Activated CD8-positive, alpha-beta memory T cell treated with anti-CD3 and anti-CD28 coated beads, Interleukin-2, amount 10 ng/mL, durations not matched to agents 7 days and 5 days (primary cell): Measurements from ENCODE around the gene TSKU. TPM values are rescaled to one million over a fixed set of nuclear protein-coding genes. Genes with fewer than 3 reads are reported as not detected.

Source experiments
- ATAC-seq: fragments of 150-1000 bp; cut with Tn5 transposase; one replicate; pipeline ENCODE4 v1.10.0; 2021; ENCODE audit warnings: moderate library complexity
- CTCF ChIA-PET: fragments of 350-600 bp; sonication (Branson Sonifier 250); formaldehyde crosslinking; loops from one replicate; lab custom pipeline; 2021; ENCODE audit warnings: antibody characterized with exemption; lab: Charles Lee
- DNase-seq: peaks from one replicate; pipeline ENCODE4 v3.0.0-alpha.2; 2020
- H3K27ac Mint-ChIP-seq: one replicate; pipeline ENCODE4 v1.8.0; 2021; ENCODE audit warnings: mild to moderate bottlenecking, mixed read lengths
- H3K27me3 Mint-ChIP-seq: one replicate; pipeline ENCODE4 v1.8.0; 2021; ENCODE audit warnings: mixed read lengths
- H3K36me3 Mint-ChIP-seq: one replicate; pipeline ENCODE4 v1.8.0; 2021; ENCODE audit warnings: mild to moderate bottlenecking, mixed read lengths
- H3K4me1 Mint-ChIP-seq: one replicate; pipeline ENCODE4 v1.8.0; 2021; ENCODE audit warnings: mixed read lengths
- H3K4me3 Mint-ChIP-seq: one replicate; pipeline ENCODE4 v1.8.0; 2021; ENCODE audit warnings: mild to moderate bottlenecking, moderate library complexity, mixed read lengths
- H3K9me3 Mint-ChIP-seq: one replicate; pipeline ENCODE4 v1.8.0; 2022; ENCODE audit warnings: low read depth, mixed read lengths
- total RNA-seq, 2 experiments: library from RNA; stranded (reverse); gene quantifications; one replicate each; pipeline ENCODE4 v1.2.3, GENCODE V29; 2021

The TSKU gene
- total RNA-seq, 2 experiments from 2014 or later, result 0.35 to 1.5 TPM

DNA sequence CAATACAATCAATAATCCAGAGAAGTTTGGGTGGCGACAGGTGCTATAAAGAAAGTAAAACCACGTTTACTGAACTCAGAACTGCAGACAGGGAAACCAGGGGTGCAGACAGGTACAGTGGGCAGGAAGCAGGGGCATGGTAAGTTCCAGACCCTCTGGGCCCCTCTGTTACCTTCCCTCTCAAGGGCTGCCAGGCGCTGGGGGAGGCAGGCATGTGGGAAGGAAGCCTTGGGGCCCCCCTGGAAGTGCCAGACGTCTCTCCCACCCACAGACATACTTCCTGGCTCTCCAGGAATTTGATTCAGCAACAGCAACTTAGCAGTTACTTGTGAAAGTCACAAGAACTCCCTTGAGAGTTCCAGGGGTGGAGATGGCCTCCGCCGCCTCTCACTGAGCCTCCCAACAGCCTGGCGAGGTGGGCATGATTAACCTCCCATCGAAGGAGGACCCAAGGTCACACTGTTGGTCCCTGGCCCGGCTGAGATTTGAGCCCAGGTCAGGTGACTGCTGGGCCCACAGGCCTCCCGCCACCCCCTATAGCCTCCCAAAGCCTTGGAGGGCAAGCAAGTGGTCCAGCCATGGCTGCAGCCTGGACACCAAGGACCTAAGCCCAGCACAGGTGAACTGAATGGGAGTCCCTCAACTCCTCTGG lies 14.1 kb upstream of the TSKU start:
- ATAC-seq (no peak), DNase-seq (no peak)
- Mint-ChIP-seq H3K4me3 (peak overlapping the region; percentile 6), H3K4me1 (peaks cover 56% of the 10 kb centered on the region), H3K9me3 (no peaks in the 10 kb centered on the region), H3K27me3 (peaks cover 5% of the 10 kb centered on the region), H3K27ac (peak overlapping the region; percentile 71), H3K36me3 (no peaks in the 10 kb centered on the region)
- CTCF ChIA-PET, result interaction anchor here (1.1 to 2.1 kb wide), 2 partner anchors 33 to 47 kb away, joined by 3 to 5 read pairs; no protein-coding TSS in a partner anchor

- ATAC-seq (no peak), DNase-seq (no peak)
- Mint-ChIP-seq H3K4me1 (peaks cover 54% of the 10 kb centered on the region), H3K36me3 (no peaks in the 10 kb centered on the region), H3K27ac (peak overlapping the region; percentile 71), H3K27me3 (peaks cover 10% of the 10 kb centered on the region), H3K4me3 (no peak overlapping the region), H3K9me3 (no peaks in the 10 kb centered on the region)
- CTCF ChIA-PET, result interaction anchor here (1.0 to 2.1 kb wide), 6 partner anchors 12 to 158 kb away, joined by 3 to 5 read pairs (median 4); no protein-coding TSS in a partner anchor
Measured at GRCh38 chr11:76769645-76770586, 13.2 kb upstream of the TSKU start.

DNA sequence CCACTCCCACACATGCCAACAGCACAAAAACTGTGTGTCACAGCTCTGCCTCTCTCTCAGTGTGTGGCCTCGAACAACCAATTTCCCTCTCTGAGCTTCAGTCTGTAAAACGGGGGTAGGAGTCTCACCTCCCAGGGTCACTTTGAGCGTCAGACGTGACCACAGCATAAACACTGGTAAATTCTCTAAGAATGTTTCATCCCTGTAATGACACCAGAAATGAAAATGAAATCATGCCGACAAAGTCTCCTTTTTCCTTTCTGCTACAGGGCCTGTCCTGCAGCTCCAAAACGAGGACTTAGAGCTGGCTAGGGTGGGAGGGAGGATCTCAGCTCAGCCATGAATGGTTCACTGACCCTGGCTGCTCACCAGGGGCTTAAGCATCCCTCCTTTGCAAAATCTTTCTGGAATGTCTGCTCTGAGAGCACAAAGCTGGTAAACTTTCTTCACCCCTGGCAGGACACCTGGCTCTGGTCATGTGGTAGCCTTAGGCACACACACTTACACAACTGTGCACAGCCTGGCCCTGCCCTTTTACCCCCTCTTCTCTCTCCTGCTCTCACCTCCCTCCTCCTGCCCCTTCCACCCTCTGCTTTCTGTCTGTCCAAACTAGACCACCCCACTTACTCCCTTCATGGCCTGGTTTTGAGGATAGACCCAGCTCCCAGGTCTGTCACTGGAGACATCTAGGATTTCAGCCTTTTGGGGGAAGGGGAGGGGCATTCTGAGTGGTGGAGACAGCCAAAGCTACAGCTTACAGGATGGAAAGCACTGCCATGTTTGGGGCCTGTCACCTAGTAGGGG lies 12.3 kb upstream of the TSKU start:
- H3K4me3 Mint-ChIP-seq, result no peak overlapping the region
- ATAC-seq (peak; percentile 23), DNase-seq (peak; percentile 52)
- peaks cover 54% of the 10 kb centered on the region for H3K4me1 Mint-ChIP-seq
- H3K9me3 Mint-ChIP-seq, result no peaks in the 10 kb centered on the region
- no peaks in the 10 kb centered on the region for H3K36me3 Mint-ChIP-seq
- H3K27me3 Mint-ChIP-seq, result peaks cover 5% of the 10 kb centered on the region
- H3K27ac Mint-ChIP-seq, result peak overlapping the region; percentile 71
- CTCF ChIA-PET, result interaction anchor here (1.0 to 2.1 kb wide), 6 partner anchors 11 to 159 kb away, joined by 3 to 5 read pairs (median 4); no protein-coding TSS in a partner anchor

DNA sequence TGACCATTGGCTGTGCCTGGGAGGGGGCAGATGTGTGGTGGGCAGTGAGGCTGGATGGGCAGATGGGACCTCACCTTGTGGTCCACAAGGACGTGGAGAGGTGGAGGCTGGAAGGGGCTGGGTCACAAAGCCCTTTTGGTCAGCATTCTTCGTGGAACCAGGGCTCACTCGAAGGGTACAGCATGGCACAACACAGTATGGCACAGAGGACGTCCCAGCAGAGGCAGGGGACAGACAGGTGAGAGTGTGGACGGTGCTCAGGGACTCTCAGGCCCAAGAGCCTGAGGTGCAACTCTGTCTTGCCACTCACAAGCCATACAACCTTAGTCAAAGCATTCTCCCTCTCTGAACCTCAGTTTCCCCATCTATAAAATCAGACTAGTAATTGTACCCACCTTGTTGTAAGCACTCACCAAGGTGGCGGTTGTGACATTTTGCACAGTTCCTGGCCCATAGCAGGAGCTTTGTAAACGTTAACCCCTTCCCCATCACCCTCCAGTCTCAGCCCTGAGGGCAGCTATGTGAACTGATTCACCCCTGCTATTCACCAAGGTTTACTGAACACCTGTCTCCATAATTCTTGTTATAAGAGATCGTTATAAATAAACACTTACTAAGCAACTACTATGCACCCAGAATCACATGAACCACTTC lies 11.6 kb upstream of the TSKU start:
- peak overlapping the region; percentile 44 for H3K27ac Mint-ChIP-seq
- H3K4me1 Mint-ChIP-seq, result peaks cover 54% of the 10 kb centered on the region
- CTCF ChIA-PET, result interaction anchor here (0.9 to 2.1 kb wide), 4 partner anchors 27 to 160 kb away, joined by 3 to 5 read pairs (median 4); no protein-coding TSS in a partner anchor
- no peak for ATAC-seq
- H3K4me3 Mint-ChIP-seq, result no peak overlapping the region
- H3K9me3 Mint-ChIP-seq, result peaks cover 2% of the 10 kb centered on the region
- peaks cover 3% of the 10 kb centered on the region for H3K36me3 Mint-ChIP-seq
- H3K27me3 Mint-ChIP-seq, result peaks cover 9% of the 10 kb centered on the region
- DNase-seq, result no peak

- Mint-ChIP-seq H3K4me1 (peaks cover 50% of the 10 kb centered on the region), H3K4me3 (no peak overlapping the region)
Measured at GRCh38 chr11:76772100-76772782, 10.9 kb upstream of the TSKU start.

GRCh38 chr11:76772783-76773106 lies 10.4 kb upstream of the TSKU start:
- no peak for ATAC-seq
- Mint-ChIP-seq H3K36me3 (peaks cover 12% of the 10 kb centered on the region), H3K27ac (no peak overlapping the region), H3K4me1 (peaks cover 45% of the 10 kb centered on the region), H3K27me3 (peaks cover 21% of the 10 kb centered on the region), H3K9me3 (peaks cover 10% of the 10 kb centered on the region), H3K4me3 (no peak overlapping the region)
- CTCF ChIA-PET, result interaction anchor here (1.7 kb wide), 1 partner anchor 26 kb away, joined by 4 read pairs; no protein-coding TSS in a partner anchor
- DNase-seq, result no peak

More at GRCh38 chr11:76772100-76772782, 10.9 kb upstream of the TSKU start:
- ATAC-seq, result no peak
- no peak for DNase-seq
- CTCF ChIA-PET, result interaction anchor here (0.9 to 1.7 kb wide), 2 partner anchors 26 to 38 kb away, joined by 3 to 4 read pairs; no protein-coding TSS in a partner anchor
- H3K9me3 Mint-ChIP-seq, result peaks cover 9% of the 10 kb centered on the region
- H3K27ac Mint-ChIP-seq, result peak overlapping the region; percentile 44
- H3K36me3 Mint-ChIP-seq, result peaks cover 10% of the 10 kb centered on the region
- H3K27me3 Mint-ChIP-seq, result peaks cover 16% of the 10 kb centered on the region

- CTCF ChIA-PET, result no interaction called here
- peaks cover 10% of the 10 kb centered on the region for H3K9me3 Mint-ChIP-seq
- H3K4me3 Mint-ChIP-seq, result no peak overlapping the region
- peaks cover 33% of the 10 kb centered on the region for H3K4me1 Mint-ChIP-seq
- ATAC-seq (no peak), DNase-seq (no peak)
- H3K36me3 Mint-ChIP-seq, result peaks cover 12% of the 10 kb centered on the region
- H3K27me3 Mint-ChIP-seq, result peaks cover 33% of the 10 kb centered on the region
- H3K27ac Mint-ChIP-seq, result no peak overlapping the region
Measured at GRCh38 chr11:76773921-76774361, 9.2 kb upstream of the TSKU start.

- Mint-ChIP-seq H3K4me3 (no peak overlapping the region), H3K36me3 (peaks cover 12% of the 10 kb centered on the region), H3K27ac (no peak overlapping the region), H3K9me3 (peaks cover 10% of the 10 kb centered on the region), H3K27me3 (peaks cover 53% of the 10 kb centered on the region), H3K4me1 (peaks cover 7% of the 10 kb centered on the region)
- CTCF ChIA-PET, result no interaction called here
- ATAC-seq, result no peak
- DNase-seq, result no peak
Measured at GRCh38 chr11:76776472-76776871, 6.7 kb upstream of the TSKU start.

DNA sequence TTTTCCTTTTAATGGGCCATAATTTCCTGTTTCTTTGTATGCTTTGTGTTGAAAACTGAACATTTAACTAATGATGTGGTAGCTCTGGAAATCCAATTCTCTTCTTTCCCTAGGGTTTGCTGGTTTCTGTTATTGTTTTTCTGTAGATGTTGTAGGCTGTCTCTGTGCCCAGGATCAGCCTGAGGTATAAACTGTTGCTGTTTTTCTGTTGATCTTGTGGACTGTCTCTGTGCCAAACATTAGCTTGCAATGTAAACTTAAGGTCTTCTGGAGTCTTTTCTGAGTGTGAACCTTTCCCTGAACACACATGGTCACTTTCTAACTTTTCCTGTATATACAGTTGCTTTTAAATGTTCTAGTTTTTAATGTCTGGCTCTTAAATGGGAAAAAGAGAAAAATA lies 5.9 kb upstream of the TSKU start:
- H3K4me1 Mint-ChIP-seq, result peaks cover 6% of the 10 kb centered on the region
- H3K4me3 Mint-ChIP-seq, result no peak overlapping the region
- no peak for DNase-seq
- CTCF ChIA-PET, result no interaction called here
- H3K27ac Mint-ChIP-seq, result no peak overlapping the region
- H3K9me3 Mint-ChIP-seq, result peaks cover 10% of the 10 kb centered on the region
- H3K27me3 Mint-ChIP-seq, result peaks cover 53% of the 10 kb centered on the region
- peaks cover 12% of the 10 kb centered on the region for H3K36me3 Mint-ChIP-seq
- ATAC-seq, result no peak

DNA sequence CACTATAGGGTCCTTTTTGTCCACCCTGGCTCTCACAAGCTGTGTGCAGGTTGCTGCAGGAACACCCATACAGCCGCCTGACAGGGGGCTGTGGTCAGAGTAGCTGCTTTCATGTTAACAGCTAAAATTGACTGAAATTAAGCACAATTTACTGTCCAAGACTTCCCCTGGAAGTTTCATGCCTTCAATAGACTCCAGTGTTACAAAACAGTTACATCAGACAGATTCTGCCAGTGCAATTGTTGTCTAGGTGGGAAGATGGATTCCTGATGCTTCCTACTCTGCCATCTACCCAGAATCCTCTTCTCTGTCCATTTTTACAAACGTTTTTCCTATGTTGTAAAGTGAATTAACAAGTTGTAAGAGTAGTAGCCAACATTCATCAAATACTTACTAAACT lies 5.3 kb upstream of the TSKU start:
- H3K27ac Mint-ChIP-seq, result no peak overlapping the region
- CTCF ChIA-PET, result no interaction called here
- H3K4me3 Mint-ChIP-seq, result no peak overlapping the region
- peaks cover 10% of the 10 kb centered on the region for H3K9me3 Mint-ChIP-seq
- peaks cover 12% of the 10 kb centered on the region for H3K4me1 Mint-ChIP-seq
- H3K27me3 Mint-ChIP-seq, result peaks cover 59% of the 10 kb centered on the region
- H3K36me3 Mint-ChIP-seq, result peaks cover 12% of the 10 kb centered on the region
- no peak for DNase-seq
- ATAC-seq, result no peak

GRCh38 chr11:76778874-76779273 lies 4.3 kb upstream of the TSKU start:
- H3K4me1 Mint-ChIP-seq, result peaks cover 13% of the 10 kb centered on the region
- CTCF ChIA-PET, result no interaction called here

More at GRCh38 chr11:76778874-76779273, 4.3 kb upstream of the TSKU start:
- DNase-seq, result no peak
- H3K4me3 Mint-ChIP-seq, result no peak overlapping the region
- ATAC-seq, result no peak
- peaks cover 12% of the 10 kb centered on the region for H3K36me3 Mint-ChIP-seq
- peaks cover 60% of the 10 kb centered on the region for H3K27me3 Mint-ChIP-seq
- peaks cover 10% of the 10 kb centered on the region for H3K9me3 Mint-ChIP-seq
- no peak overlapping the region for H3K27ac Mint-ChIP-seq
